GM21526 (cell line): ENCODE data around the gene CLMP.
"Not testable (repeated sequence)": the region's sequence is repeated elsewhere in the genome, so short reads cannot be mapped to it uniquely, and the experiment has no call there.

ENCODE experiments used
- ATAC-seq: cut with Tn5 transposase; IDR thresholded peaks from one replicate; pipeline ENCODE4 v1.9.1; 2021; ENCODE audit warnings: moderate library complexity; ENCODE audit not compliant: unreplicated experiment, low FRiP score

CLMP gene

GRCh38 chr11:123061403-123062157 lies 133.5 kb downstream of the CLMP start, which contains the start of gene HSPA8:
Gene HSPA8, minus strand, starts transcription at chr11:123062136. Its CDS starts 812 bp downstream, at chr11:123061324.
- peak; percentile 5 for ATAC-seq

GRCh38 chr11:123060277-123061000 lies 134.6 kb downstream of the CLMP start:
- ATAC-seq, result no peak

- ATAC-seq, result not testable (repeated sequence)
Measured at GRCh38 chr11:123059041-123059920, 135.8 kb downstream of the CLMP start.

- no peak for ATAC-seq
Measured at GRCh38 chr11:123057661-123058305, 137.3 kb downstream of the CLMP start.

- no peak for ATAC-seq
Measured at GRCh38 chr11:123056835-123057491, 138.1 kb downstream of the CLMP start.

- no peak for ATAC-seq
Measured at GRCh38 chr11:123055191-123055901, 139.7 kb downstream of the CLMP start.

- peak; percentile 59 for ATAC-seq
Measured at GRCh38 chr11:123054301-123055065, 140.6 kb downstream of the CLMP start.

GRCh38 chr11:123052901-123053721 lies 141.9 kb downstream of the CLMP start:
- ATAC-seq, result no peak

GRCh38 chr11:123051634-123052033 lies 143.4 kb downstream of the CLMP start:
- ATAC-seq, result no peak

GRCh38 chr11:123051146-123051545 lies 143.9 kb downstream of the CLMP start:
- no peak for ATAC-seq

GRCh38 chr11:123047947-123048293 lies 147.1 kb downstream of the CLMP start:
- ATAC-seq, result no peak

GRCh38 chr11:123047266-123047946 lies 147.6 kb downstream of the CLMP start:
- ATAC-seq, result no peak

GRCh38 chr11:123046473-123047259 lies 148.4 kb downstream of the CLMP start:
- no peak for ATAC-seq

- no peak for ATAC-seq
Measured at GRCh38 chr11:123045101-123045500, 149.9 kb downstream of the CLMP start.

GRCh38 chr11:123041185-123041584 lies 153.9 kb downstream of the CLMP start:
- no peak for ATAC-seq

- ATAC-seq, result no peak
Measured at GRCh38 chr11:123040111-123040432, 155.0 kb downstream of the CLMP start.

GRCh38 chr11:123035831-123036230 lies 159.2 kb downstream of the CLMP start:
- no peak for ATAC-seq
